HG03460 (cell line): ENCODE results near the gene NKAIN1.
"Not testable (repeated sequence)": the region's sequence is repeated elsewhere in the genome, so short reads cannot be mapped to it uniquely, and the experiment has no call there.

Experiments used
- ATAC-seq: cut with Tn5 transposase; IDR thresholded peaks from one replicate; pipeline ENCODE4 v1.9.1; 2021; ENCODE audit not compliant: unreplicated experiment

The NKAIN1 gene

DNA sequence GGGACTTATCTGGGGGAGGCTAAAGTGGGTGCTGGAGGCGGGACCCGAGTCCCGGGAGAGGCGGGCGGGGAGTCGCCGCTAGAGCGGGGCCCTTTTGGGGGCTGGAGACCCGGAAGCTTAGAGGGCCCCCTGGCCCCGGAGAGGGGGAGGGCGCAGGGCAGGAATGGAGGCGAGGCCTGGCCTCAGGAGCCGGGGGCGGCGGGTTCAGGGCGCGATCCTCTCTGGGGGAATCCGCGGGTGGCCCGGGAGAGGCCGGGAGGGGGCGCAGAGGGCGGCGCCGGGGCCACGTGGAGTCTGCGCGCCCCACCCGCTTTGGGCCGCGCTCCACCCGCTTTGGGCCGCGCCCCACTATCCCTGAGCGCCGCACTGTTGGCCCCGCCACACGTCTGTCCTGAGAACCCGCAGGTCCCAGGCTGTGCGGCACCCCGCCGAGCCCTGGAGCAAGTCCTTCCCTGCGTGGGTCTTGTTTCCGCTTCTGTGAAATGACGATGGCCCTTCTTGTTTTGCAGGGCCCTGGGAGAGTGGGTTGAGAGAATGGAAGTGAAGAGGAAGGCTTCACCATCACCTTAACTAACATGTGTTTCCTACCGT lies 84.4 kb downstream of the NKAIN1 start:
- ATAC-seq, result no peak

DNA sequence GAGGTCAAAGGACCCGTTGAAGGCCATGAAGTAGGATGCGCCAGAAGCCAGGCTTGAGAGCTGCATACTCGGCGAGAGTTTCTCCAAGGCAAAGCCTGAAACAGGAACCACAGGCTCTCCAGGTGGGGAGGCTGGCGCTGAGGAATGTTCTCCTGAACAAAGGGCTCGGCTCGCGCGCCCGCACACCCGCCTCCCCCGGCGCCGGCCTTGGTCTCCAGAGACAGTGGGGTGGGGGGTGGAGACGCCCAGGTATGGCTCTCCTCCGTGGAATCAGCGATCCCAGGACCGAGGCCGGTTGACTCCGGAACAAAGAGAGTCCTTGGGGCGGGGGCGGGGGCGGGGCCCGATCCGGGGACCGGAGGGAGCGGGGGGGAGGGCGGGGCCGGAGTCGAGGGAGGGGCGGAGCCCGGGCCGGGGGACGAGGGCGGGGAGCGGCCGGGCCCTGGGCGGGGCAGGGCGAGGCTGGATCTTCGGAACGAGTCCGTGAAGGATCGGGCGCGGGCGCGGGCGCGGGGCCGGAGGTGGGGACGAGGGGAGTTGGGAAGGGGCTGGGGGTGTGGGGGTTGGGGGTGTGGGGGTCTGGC lies 85.0 kb downstream of the NKAIN1 start:
- no peak for ATAC-seq

DNA sequence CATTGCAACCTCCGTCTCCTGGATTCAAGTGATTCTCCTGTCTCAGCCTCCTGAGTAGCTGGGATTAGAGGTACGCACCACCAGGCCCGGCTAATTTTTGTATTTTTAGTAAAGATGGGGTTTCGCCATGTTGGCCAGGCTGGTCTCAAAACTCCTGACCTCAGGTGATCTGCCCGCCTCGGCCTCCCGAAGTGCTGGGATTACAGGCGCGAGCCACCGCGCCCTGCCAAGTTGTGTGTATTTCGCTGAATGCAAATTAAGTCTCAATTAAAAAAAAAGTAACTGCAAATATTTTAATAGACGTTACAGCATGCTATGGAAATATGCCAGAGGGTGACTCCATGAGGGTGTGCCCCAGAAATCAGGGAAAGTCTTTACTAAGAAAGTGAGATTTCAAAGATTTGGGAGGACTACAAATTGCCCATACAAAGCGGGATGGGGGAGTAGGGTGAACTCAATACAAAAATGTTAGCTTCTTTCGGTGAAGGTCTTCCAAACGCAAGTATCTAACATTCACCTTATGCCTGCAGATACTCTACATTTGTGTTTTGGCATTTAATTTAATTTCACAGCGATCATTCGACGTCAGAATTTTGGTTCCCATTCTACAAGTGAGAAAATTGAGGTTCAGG lies 85.6 kb downstream of the NKAIN1 start:
- ATAC-seq, result no peak

DNA sequence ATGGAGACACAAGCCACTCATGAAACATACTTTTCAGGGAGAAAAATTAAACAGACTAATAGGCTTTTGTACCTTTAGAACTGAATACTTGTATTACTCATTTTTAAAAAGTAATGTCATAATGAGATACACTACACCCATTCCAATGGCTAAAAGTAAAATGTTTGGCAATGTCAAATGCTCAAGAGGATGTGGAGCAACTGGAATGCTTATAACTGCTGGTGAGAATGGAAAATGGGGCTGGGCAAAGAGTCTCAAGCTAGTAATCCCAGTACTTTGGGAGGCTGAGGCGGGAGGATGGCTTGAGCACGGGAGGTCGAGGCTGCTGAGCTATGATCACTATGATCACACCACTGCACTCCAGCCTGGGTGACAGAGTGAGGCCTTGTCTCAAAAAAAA lies 86.3 kb downstream of the NKAIN1 start:
- ATAC-seq, result no peak

DNA sequence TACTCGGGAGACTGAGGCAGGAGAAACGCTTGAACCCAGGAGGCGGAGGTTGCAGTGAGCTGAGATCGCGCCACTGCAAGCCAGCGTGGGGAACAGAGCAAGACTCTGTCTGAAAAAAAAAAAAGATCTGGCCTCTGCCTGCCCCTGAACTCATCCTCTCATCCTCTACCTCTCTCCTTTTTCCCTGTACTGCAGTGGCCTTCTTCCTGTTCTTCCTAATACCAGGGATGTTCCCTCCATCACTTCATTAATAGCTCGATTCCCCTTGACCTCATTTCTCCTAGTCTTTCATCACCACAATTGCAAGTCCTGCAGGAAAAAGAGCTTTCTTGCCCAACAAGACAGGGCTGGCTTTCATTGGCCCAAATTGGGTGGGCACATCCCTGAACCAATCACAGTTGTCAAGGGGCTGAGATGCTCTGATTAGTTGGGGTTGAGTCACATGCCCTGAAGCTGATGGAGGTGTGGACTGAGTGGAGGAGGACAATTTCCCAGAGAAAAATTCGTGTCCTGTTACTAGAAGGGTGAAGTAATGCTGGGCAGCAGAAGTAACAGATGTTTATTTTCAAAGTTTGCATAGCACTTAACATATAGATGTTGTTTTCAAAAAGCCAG lies 87.4 kb downstream of the NKAIN1 start:
- no peak for ATAC-seq

DNA sequence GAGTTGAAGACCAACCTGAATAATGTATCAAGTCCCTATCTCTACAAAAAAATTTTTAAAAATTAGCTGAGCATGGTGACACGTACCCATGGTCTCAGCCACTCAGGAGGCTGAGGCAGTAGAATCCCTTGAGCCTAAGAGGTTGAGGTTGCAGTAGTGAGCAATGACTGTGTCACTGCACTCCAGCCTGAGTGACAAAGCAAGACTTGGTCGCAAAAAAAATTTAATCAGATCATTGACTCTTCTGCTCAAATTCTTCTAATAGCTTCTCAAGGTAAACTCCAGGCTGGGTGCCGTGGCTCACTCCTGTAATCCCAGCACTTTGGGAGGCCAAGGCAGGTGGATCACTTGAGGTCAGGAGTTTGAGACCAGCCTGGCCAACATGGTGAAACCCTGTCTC lies 88.3 kb downstream of the NKAIN1 start:
- no peak for ATAC-seq

DNA sequence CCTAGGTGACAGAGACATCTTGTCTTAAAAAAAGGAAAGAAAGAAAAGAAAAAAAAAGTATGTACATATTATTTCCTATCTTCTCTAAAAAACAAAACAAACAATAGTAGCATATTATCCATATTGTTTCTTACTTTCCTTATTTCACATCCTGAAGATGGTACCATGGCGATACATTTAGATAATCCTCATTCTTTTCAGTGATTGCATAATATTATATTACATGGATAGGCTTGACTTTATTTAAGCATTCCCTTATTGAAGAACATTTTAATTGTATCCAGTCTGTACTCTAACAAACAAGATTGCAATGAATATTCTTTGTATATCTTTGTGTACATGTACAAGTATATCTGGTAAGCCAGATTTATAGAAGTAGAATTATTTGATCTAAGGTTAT lies 91.3 kb downstream of the NKAIN1 start:
- no peak for ATAC-seq

DNA sequence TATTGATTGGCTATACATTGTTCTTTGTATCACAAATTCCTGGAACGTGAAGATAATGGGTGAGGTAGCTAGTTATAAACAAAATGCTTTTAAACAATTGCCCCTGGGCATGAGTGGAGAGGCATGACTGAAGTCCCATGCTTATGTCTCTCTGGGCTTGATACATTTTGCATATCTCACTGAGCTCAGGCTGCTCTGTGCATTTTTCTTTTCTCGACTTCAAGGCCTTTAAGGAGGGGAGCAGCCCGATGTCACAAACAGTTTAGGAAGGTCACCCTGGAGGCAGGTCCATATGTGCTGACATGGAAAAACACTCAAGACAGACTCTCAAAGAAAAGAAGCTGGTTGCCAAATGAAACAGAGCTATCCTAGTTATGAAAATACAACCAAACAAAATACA lies 94.0 kb downstream of the NKAIN1 start:
- no peak for ATAC-seq

DNA sequence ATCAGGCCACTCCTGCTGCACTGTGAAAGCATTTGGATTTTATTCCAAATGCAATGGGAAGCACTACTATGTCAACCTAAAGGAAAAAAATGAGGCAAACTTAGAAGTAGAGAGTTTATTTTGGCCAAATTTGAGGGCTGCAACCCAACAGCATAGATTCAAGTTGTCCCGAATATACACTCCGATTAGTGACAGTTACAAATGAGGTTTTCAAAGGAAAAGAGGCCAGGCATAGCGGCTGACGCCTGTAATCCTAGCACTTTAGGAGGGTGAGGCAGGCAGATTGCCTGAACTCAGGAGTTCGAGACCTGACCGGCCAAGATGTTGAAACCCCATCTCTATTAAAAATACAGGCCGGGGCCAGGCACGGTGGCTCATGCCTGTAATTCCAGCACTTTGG lies 95.2 kb downstream of the NKAIN1 start:
- ATAC-seq, result no peak

DNA sequence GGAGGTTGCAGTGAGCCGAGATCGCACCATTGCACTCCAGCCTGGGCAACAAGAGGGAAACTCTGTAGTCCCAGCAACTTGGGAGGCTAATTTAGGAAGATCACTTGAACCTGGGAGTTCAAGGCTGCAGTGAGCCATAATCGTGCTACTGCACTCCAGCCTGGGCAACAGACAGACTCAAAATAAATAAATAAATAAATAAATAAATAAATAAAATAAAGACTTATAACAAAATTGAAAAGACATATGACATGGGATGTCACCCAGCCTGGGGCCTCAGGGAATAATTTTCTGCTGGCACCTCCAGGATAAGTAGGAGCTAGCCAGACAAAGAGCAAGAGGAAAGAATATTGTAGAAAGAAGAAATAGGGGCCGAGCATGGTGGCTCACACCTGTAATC lies 96.2 kb downstream of the NKAIN1 start:
- no peak for ATAC-seq

DNA sequence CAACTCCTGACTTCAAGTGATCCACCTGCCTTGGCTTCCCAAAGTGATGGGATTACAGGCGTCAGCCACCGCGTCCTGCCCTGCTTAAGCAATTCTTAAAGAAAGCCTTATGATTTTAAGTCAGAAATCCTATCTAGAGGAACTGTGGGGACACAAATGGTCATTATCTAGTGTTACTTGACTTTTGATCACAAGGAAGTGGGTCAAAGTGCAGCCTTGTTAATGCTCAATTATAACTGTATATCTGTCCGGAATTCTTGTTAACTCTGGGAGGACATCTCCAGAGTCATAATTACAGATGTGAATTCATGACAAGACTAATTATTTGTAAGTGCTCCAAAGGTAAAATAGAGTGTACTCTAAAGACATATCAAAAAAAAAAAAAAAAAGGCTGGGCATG lies 97.3 kb downstream of the NKAIN1 start:
- ATAC-seq, result no peak

DNA sequence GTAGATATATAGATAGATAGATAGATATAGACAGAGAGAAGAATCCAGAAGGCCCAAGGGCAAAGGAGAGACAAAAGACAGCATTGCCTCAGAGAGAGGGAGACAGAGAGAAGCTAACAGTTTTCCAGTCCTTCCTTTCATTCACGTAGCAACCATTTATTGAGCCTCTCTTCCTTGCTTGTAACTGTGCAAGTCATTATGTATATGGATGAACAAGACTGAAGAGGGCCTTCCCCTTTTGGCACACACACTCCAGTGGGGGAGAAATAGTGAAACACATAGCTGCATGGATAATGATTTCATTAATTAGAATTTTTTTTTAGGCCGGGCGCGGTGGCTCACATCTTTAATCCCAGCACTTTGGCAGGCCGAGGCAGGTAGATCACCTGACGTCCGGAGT lies 99.4 kb downstream of the NKAIN1 start:
- ATAC-seq, result no peak

DNA sequence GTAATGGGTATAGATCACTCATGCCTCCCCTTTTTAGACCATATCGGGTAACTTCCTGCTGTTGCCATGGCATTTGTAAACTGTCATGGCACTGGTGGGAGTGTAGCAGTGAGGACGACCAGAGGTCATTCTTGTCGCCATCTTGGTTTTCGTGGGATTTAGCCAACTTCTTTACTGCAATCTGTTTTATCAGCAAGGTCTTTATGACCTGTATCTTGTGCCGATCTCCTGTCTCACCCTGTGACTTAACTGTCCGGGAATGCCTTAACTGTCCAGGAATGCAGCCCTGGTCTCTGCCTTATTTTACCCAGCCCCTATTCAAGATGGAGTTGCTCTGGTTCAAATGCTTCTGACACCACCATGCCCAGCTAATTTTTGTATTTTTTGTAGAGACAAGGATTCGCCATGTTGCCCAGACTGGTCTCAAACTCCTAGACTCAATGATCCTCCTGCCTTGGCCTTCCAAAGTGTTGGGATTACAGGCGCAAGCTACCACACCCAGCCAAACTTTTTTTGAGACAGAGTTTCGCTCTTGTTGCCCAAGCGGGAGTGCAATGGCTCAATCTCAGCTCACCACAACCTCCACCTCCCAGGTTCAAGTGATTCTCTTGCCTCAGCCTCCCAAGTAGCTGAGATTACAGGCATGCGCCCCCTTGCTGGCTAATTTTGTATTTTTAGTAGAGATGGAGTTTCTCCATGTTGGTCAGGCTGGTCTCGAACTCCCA lies 100.7 kb downstream of the NKAIN1 start:
- not testable (repeated sequence) for ATAC-seq

DNA sequence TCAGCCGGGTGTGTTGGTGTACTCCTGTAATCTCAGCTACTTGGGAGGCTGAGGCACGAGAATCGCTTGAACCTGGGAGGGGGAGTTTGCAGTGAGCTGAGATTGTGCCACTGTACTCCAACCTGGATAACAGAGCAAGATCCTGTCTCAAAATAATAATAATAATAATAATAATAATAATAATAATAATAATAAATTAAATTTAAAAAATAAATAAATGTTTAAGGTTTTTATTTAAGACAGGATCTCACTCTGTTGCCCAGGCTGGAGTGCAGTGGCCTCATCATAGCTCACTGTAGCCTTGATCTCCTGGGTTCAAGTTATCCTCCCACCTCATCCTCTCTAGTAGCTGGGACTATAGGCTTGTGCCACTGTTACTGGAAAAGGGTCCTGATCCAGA lies 101.8 kb downstream of the NKAIN1 start:
- ATAC-seq, result not testable (repeated sequence)

DNA sequence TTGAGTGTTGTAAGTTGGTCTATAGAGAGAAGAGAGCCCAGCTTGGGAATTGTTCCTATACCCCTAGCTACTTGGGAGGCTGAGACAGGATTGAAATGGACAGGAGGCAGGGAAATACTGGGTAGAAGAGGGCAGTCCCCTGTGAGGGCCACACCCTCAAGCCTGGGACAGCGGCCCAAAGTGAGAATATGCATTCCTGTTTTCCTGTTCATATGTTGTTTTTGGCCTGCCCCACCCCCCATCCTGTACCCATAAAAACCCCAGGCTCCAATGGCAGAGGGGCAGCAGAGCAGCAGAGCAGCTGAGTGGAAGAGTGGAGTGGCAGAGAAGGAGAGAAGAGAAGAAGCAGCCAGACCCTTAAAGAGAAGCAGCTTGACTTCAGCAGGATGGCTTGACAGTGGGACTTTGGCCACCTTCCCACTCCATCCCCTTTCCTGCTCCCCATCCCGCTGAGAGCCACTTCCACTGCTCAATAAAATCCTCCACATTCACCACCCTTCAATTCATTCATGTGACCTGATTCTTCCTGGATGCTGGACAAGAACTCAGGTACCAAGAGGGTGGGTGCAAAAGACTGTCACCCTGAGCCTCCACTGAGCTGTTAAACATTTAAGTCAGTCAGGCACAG lies 103.6 kb downstream of the NKAIN1 start:
- no peak for ATAC-seq

DNA sequence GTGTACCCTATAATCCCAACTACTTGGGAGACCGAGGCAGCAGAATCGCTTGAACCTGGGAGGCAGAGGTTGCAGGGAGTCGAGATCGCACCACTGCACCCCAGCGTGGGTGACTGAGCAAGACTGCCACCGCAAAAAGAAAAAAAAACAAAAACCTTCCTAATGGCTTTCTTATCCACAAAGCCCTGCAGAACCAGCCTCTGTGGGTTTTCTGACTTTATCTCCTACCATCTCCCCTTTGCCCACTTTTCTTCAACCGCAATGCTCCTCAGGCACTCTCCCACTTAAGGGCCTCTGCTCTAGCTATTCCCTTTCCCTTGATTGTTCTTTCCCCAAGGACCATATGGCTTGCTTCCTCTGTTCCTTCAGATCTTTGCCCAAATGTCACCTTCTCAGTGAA lies 106.3 kb downstream of the NKAIN1 start:
- ATAC-seq, result no peak
